Gastrocnemius medialis (tissue), 4 donors: ENCODE measurements around the gene JUP. TPM values are rescaled to one million over a fixed set of nuclear protein-coding genes. Genes with fewer than 3 reads are reported as not detected.

ENCODE experiments used
- ATAC-seq, 2 donors: fragments of 150-250 bp; one replicate each; pipeline ENCODE4 v1.9.1; 2016
- DNase-seq, 2 donors: peaks; one replicate each; pipeline ENCODE4 v3.0.0-alpha.2; 2019
- H3K27ac ChIP-seq, 4 donors: fragments of 200-600 bp; sonication (generic); 1 replicate in 1 of 4; 2 replicates in 3 of 4; pipeline ENCODE4 v1.5.1; 2016 to 2018; ENCODE audit warnings: mild to moderate bottlenecking in 2 of 4, moderate library complexity in 1 of 4
- H3K27me3 ChIP-seq, 3 donors: fragments of 200-600 bp; sonication (generic) in 2 of 3; 1 replicate in 1 of 3; 2 replicates in 2 of 3; pipeline versions ENCODE4 v1.5.1 to v1.6.0; 2016 to 2019; ENCODE audit warnings: mild to moderate bottlenecking in 1 of 3, moderate library complexity in 1 of 3
- H3K36me3 ChIP-seq, 2 donors: fragments of 200-600 bp; sonication (generic) in 1 of 2; one replicate each; pipeline ENCODE4 v1.5.1; 2017 to 2018
- H3K4me1 ChIP-seq, 2 donors: fragments of 200-600 bp; sonication (generic) in 1 of 2; one replicate each; pipeline ENCODE4 v1.5.1; 2016 to 2017; ENCODE audit warnings: mild to moderate bottlenecking in 2 of 2
- H3K4me3 ChIP-seq, 4 donors: fragments of 200-600 bp; sonication (generic) in 3 of 4; 1 replicate in 1 of 4; 2 replicates in 3 of 4; pipeline ENCODE4 v1.5.1; 2016 to 2019; ENCODE audit warnings: mild to moderate bottlenecking in 2 of 4
- H3K9me3 ChIP-seq, 3 donors: fragments of 200-600 bp; sonication (generic) in 2 of 3; 1 replicate in 1 of 3; 2 replicates in 2 of 3; pipeline ENCODE4 v1.5.1; 2016 to 2019
- POLR2A ChIP-seq, 2 donors: fragments of 450-650 bp; IDR thresholded peaks; one replicate each; pipeline ENCODE4 v1.6.1; 2017; ENCODE audit warnings: antibody characterized with exemption in 2 of 2, mild to moderate bottlenecking in 2 of 2, moderate library complexity in 2 of 2
- in situ Hi-C, 4 donors: fragments of 200-750 bp; cut with MboI; loops; one replicate each; pipeline versions ENCODE4 v1.15.0 to v1.8.0; 2017; ENCODE audit warnings: low sequenced_read_pairs in 4 of 4
- intact Hi-C: fragments of 100-400 bp; cut with DNase I; formaldehyde crosslinking; loops from one replicate; pipeline ENCODE4 v1.15.1; 2023; ENCODE audit warnings: low total_unique reads
- total RNA-seq, 4 donors: library from RNA; depleted of rRNA; stranded (reverse); fragments of >200 nt; gene quantifications; one replicate each; pipeline versions ENCODE4 v1.1.0 to v1.2.3, GENCODE V29; 2016
- TF ChIP-seq, protein P1 (sequence below), 5 experiments: fragments of 450-650 bp in 3 of 5; fragments of 200-600 bp in 2 of 5; sonication (generic) in 2 of 5; IDR thresholded peaks in 4 of 5; conservative IDR thresholded peaks in 1 of 5; 1 replicate in 4 of 5; 2 replicates in 1 of 5; pipeline ENCODE4 v1.5.1; 2016 to 2019; ENCODE audit warnings: antibody characterized with exemption in 5 of 5, mild to moderate bottlenecking in 3 of 5, moderate library complexity in 3 of 5

Gene JUP
- total RNA-seq, 4 donors from 2014 or later = 88.8 to 135 (median 113) TPM

DNA sequence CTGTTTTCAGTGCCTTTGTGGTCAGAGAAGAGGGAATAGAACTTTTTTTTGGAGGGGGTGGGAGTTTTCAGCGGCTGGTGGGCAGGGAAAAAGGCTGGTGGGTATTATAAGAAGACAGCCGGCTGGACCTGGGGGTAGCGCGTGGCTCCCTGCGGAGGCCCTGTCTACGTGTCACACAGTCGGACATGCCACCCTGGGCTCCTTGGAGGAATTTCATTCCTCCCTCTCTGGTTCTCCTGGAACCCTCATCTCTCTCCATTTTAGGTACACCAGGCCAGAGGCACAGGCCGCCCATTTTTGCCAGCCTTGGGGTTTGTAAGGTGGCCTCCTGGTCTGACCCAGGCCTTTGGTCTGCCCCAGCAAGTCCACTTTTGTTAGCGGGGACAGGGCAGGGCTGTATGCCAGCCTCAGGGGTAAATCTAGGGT, 27.2 kb upstream of the JUP start:
- H3K36me3 ChIP-seq = no peaks in the 10 kb centered on the region
- TF ChIP-seq, protein P1, sequence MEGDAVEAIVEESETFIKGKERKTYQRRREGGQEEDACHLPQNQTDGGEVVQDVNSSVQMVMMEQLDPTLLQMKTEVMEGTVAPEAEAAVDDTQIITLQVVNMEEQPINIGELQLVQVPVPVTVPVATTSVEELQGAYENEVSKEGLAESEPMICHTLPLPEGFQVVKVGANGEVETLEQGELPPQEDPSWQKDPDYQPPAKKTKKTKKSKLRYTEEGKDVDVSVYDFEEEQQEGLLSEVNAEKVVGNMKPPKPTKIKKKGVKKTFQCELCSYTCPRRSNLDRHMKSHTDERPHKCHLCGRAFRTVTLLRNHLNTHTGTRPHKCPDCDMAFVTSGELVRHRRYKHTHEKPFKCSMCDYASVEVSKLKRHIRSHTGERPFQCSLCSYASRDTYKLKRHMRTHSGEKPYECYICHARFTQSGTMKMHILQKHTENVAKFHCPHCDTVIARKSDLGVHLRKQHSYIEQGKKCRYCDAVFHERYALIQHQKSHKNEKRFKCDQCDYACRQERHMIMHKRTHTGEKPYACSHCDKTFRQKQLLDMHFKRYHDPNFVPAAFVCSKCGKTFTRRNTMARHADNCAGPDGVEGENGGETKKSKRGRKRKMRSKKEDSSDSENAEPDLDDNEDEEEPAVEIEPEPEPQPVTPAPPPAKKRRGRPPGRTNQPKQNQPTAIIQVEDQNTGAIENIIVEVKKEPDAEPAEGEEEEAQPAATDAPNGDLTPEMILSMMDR (IDR thresholded peaks at IDR 0.05 in 4 of 5, conservative IDR thresholded peaks at IDR 0.05 in 1 of 5) = no peak
- TF ChIP-seq POLR2A (IDR thresholded peaks at IDR 0.05) = no peak
- H3K4me1 ChIP-seq = peaks cover 4 to 8% of the 10 kb centered on the region in 2 donors
- no peaks in the 10 kb centered on the region for H3K9me3 ChIP-seq
- peak overlapping the region in 1 of 4 donors; percentile 59 for H3K27ac ChIP-seq
- DNase-seq (no peak), ATAC-seq (no peak)
- no peak overlapping the region for H3K4me3 ChIP-seq
- intact Hi-C loops (no loop called here), in situ Hi-C loops (no loop called here)
- no peaks in the 10 kb centered on the region for H3K27me3 ChIP-seq

DNA sequence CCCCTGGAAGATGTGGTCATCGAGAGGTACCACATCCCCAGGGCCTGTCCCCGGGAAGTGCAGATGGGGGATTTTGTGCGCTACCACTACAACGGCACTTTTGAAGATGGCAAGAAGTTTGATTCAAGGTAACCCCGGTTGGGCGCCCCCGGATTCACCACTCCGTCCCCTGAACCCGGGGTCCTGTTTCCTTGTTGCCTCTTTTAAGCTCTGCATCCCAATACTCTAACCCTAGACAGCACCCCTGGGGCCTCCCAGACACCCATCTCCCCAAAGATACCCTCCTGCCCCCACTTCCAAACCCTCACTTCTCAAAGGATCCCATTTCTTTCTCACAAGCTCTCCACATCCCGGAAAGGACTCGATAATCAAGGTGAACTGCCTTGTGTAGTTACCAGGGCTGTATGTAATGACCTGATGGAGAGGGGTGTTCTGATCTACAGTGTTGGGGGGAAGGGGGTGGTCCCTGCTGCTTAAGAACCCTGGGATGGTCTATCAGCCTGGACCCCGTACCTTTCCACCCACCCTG, 26.7 kb upstream of the JUP start:
- H3K4me1 ChIP-seq = peaks cover 4 to 8% of the 10 kb centered on the region in 2 donors
- intact Hi-C loops = no loop called here
- DNase-seq (no peak), ATAC-seq (no peak)
- H3K4me3 ChIP-seq = peak overlapping the region; percentile 56 to 88 (median 72)
- TF ChIP-seq POLR2A (IDR thresholded peaks at IDR 0.05) = no peak
- TF ChIP-seq, protein P1 (IDR thresholded peaks at IDR 0.05 in 4 of 5, conservative IDR thresholded peaks at IDR 0.05 in 1 of 5) = no peak
- no peaks in the 10 kb centered on the region for H3K36me3 ChIP-seq
- in situ Hi-C loops = no loop called here
- H3K27me3 ChIP-seq = no peaks in the 10 kb centered on the region
- H3K9me3 ChIP-seq = no peaks in the 10 kb centered on the region
- peak overlapping the region; percentile 42 to 59 (median 48) for H3K27ac ChIP-seq

DNA sequence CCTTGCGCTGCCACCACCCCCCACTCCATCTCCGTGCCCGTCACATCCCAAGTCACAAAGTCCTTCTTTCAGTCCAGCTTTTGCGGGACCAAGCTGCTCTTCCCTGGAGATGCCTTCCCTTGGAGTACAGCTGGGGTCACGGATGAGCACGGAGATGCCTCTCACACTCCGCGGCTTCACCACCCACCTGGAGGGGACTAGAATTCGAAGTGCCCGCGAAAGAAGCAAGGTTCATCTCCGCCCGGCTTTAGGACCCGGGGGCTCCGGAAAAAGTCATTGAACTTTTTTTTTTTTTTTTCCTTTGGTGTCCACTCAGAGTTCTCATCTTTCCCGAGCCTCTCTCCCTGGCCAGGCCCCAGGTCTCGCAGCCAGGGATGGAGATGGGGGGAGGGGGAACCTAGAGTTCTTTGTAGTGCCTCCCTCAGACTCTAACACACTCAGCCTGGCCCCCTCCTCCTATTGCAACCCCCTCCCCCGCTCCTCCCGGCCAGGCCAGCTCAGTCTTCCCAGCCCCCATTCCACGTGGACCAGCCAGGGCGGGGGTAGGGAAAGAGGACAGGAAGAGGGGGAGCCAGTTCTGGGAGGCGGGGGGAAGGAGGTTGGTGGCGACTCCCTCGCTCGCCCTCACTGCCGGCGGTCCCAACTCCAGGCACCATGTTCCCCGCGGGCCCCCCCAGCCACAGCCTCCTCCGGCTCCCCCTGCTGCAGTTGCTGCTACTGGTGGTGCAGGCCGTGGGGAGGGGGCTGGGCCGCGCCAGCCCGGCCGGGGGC, 26.1 kb upstream of the JUP start, which contains the start of gene FKBP10:
Gene FKBP10, plus strand, starts transcription at position 624 of the 771 bp plus-strand sequence. Its CDS starts 31 bp downstream, at position 655.
- Histone ChIP-seq H3K36me3 (no peaks in the 10 kb centered on the region), H3K4me1 (peaks cover 4 to 8% of the 10 kb centered on the region in 2 donors), H3K27ac (peak within 1 kb of the TSS; percentile 51 to 63 (median 58)), H3K27me3 (no peaks in the 10 kb centered on the region), H3K4me3 (peak within 1 kb of the TSS; percentile 56 to 88 (median 72)), H3K9me3 (no peaks in the 10 kb centered on the region)
- intact Hi-C loops = no loop called here
- in situ Hi-C loops = no loop called here
- ATAC-seq (peak; percentile 56 to 57), DNase-seq (peak; percentile 26 to 39)
- TF ChIP-seq, protein P1 (IDR thresholded peaks at IDR 0.05 in 4 of 5, conservative IDR thresholded peaks at IDR 0.05 in 1 of 5) = no peak
- no peak for TF ChIP-seq POLR2A (IDR thresholded peaks at IDR 0.05)

DNA sequence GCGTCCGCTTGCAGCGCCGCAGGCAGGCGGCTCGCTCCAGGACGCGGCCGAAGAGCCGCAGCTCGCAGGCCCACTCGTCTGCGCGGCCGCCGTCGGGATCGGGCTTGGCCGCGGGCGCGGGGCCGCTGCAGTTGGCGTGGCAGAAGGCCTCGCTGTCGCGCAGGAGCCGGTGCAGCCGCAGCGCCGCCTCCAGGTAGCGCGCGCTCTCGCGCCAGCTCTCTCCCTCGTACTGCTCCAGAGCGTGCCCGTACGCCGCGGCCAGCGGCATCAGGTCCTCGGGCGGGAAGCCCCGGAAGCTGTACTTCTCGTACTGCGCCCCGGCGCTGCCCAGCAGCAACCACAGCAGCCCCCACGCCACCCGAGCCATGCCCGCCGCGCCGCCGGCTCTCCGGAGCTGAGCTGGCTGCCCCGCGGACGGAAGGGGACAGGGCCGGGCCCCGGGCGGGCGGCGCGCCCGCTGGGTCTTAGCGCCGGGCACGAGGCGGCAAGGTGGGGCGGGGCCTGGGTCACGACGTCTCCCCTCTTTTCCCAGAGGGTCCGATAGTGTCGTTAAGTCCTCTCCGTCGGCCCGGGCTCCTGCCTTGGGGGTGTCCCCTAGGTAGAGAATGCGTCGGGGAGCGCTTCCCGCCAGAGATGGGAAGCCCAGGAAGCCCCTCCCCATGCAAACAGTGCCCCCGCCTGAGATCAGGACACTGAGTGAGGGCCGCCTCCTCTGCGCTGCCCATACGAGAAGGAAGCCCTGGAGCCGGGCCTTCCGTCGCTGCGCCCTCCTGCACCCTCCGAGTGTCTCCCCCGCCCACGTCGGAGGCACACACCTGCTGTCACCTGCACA, 25.3 kb upstream of the JUP start, which contains the start of gene P3H4:
Gene P3H4, minus strand, starts transcription at position 401 of the 832 bp plus-strand sequence. Its CDS starts 34 bp downstream, at position 367.
- Histone ChIP-seq H3K27me3 (no peaks in the 10 kb centered on the region), H3K27ac (peak within 1 kb of the TSS; percentile 51 to 63 (median 58)), H3K36me3 (no peaks in the 10 kb centered on the region), H3K9me3 (no peaks in the 10 kb centered on the region), H3K4me1 (peaks cover 4 to 8% of the 10 kb centered on the region in 2 donors), H3K4me3 (peak within 1 kb of the TSS; percentile 56 to 88 (median 72))
- TF ChIP-seq POLR2A (IDR thresholded peaks at IDR 0.05) = no peak
- TF ChIP-seq, protein P1 (IDR thresholded peaks at IDR 0.05 in 4 of 5, conservative IDR thresholded peaks at IDR 0.05 in 1 of 5) = peak; percentile 35 to 80 (median 68)
- ATAC-seq (peak; percentile 79 to 89), DNase-seq (peak; percentile 42 to 66)
- in situ Hi-C loops (no loop called here), intact Hi-C loops (loop anchor here (2.0 kb wide), 2 partner anchors 35 to 53 kb away; partner anchors contain the start of gene KLHL11)
